ENCODE measurements around the gene RHBDD1.

GRCh38 chr2:226979004-226979403 is 143.2 kb downstream of the RHBDD1 start:
- TF ChIP-seq, protein P1, sequence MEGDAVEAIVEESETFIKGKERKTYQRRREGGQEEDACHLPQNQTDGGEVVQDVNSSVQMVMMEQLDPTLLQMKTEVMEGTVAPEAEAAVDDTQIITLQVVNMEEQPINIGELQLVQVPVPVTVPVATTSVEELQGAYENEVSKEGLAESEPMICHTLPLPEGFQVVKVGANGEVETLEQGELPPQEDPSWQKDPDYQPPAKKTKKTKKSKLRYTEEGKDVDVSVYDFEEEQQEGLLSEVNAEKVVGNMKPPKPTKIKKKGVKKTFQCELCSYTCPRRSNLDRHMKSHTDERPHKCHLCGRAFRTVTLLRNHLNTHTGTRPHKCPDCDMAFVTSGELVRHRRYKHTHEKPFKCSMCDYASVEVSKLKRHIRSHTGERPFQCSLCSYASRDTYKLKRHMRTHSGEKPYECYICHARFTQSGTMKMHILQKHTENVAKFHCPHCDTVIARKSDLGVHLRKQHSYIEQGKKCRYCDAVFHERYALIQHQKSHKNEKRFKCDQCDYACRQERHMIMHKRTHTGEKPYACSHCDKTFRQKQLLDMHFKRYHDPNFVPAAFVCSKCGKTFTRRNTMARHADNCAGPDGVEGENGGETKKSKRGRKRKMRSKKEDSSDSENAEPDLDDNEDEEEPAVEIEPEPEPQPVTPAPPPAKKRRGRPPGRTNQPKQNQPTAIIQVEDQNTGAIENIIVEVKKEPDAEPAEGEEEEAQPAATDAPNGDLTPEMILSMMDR (IDR thresholded peaks at IDR 0.05), result no peak
- TF ChIP-seq POLR2A (IDR thresholded peaks at IDR 0.05), result no peak
